A673 (cell line): ENCODE measurements around the gene BEND3.

ENCODE experiments used
- EZH2 ChIP-seq: fragments of 200-600 bp; sonication (generic); IDR thresholded peaks from 2 replicates; pipeline ENCODE4 v1.6.1; 2017; ENCODE audit warnings: borderline replicate concordance, low read depth, mild to moderate bottlenecking, mixed read lengths, antibody characterized with exemption, low read length; ENCODE audit not compliant: poor library complexity, severe bottlenecking
- TF ChIP-seq, protein P1 (sequence below): fragments of 300-800, 200-600 bp; sonication (generic); conservative IDR thresholded peaks from 2 replicates; pipeline ENCODE4 v1.5.1; 2017; ENCODE audit warnings: low read depth, mild to moderate bottlenecking, antibody characterized with exemption, low read length, moderate library complexity, mixed read lengths

- TF ChIP-seq, protein P1, sequence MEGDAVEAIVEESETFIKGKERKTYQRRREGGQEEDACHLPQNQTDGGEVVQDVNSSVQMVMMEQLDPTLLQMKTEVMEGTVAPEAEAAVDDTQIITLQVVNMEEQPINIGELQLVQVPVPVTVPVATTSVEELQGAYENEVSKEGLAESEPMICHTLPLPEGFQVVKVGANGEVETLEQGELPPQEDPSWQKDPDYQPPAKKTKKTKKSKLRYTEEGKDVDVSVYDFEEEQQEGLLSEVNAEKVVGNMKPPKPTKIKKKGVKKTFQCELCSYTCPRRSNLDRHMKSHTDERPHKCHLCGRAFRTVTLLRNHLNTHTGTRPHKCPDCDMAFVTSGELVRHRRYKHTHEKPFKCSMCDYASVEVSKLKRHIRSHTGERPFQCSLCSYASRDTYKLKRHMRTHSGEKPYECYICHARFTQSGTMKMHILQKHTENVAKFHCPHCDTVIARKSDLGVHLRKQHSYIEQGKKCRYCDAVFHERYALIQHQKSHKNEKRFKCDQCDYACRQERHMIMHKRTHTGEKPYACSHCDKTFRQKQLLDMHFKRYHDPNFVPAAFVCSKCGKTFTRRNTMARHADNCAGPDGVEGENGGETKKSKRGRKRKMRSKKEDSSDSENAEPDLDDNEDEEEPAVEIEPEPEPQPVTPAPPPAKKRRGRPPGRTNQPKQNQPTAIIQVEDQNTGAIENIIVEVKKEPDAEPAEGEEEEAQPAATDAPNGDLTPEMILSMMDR, result no peak
- no peak for TF ChIP-seq EZH2
Observed at GRCh38 chr6:107121964-107122495, 6.7 kb upstream of the BEND3 start.
